Gastroesophageal sphincter (tissue), 4 donors: ENCODE results near the gene GRHL1. TPM values are rescaled to one million over a fixed set of nuclear protein-coding genes. Genes with fewer than 3 reads are reported as not detected.

Experiments used
- ATAC-seq: fragments of 150-250 bp; one replicate; pipeline ENCODE4 v1.9.1; 2016; ENCODE audit warnings: mild to moderate bottlenecking, moderate library complexity
- H3K27ac ChIP-seq, 4 donors: fragments of 200-600 bp; sonication (generic) in 3 of 4; 1 replicate in 3 of 4; 2 replicates in 1 of 4; pipeline ENCODE4 v1.5.1; 2016 to 2019
- H3K27me3 ChIP-seq: fragments of 200-600 bp; sonication (generic); one replicate; pipeline ENCODE4 v1.5.1; 2019
- H3K36me3 ChIP-seq, 2 donors: fragments of 200-600 bp; sonication (generic); one replicate each; pipeline ENCODE4 v1.5.1; 2019; ENCODE audit warnings: control low read depth in 1 of 2
- H3K4me1 ChIP-seq, 3 donors: fragments of 200-600 bp; sonication (generic); 1 replicate in 2 of 3; 2 replicates in 1 of 3; pipeline ENCODE4 v1.5.1; 2016 to 2019; ENCODE audit warnings: control low read depth in 2 of 3
- H3K4me3 ChIP-seq, 2 donors: fragments of 200-600 bp; sonication (generic); one replicate each; pipeline ENCODE4 v1.5.1; 2019; ENCODE audit warnings: mild to moderate bottlenecking in 1 of 2, moderate library complexity in 1 of 2
- H3K9me3 ChIP-seq, 3 donors: fragments of 200-600 bp; sonication (generic); one replicate each; pipeline ENCODE4 v1.5.1; 2017 to 2019; ENCODE audit warnings: control low read depth in 2 of 3
- CTCF ChIP-seq, 4 experiments: fragments of 200-600 bp in 2 of 4; fragments of 450-650 bp in 2 of 4; sonication (generic) in 1 of 4; IDR thresholded peaks; one replicate each; pipeline ENCODE4 v1.5.1; 2017 to 2019; ENCODE audit warnings: antibody characterized with exemption in 4 of 4, mild to moderate bottlenecking in 2 of 4, moderate library complexity in 2 of 4
- EP300 ChIP-seq: sonication (generic); formaldehyde crosslinking; IDR thresholded peaks from one replicate; pipeline ENCODE4 v1.6.1; 2017; ENCODE audit warnings: antibody characterized with exemption, mild to moderate bottlenecking
- POLR2A ChIP-seq, 2 donors: fragments of 450-650 bp; IDR thresholded peaks; one replicate each; pipeline ENCODE4 v1.6.1; 2017; ENCODE audit warnings: antibody characterized with exemption in 2 of 2, mild to moderate bottlenecking in 2 of 2, moderate library complexity in 1 of 2
- POLR2AphosphoS5 ChIP-seq: sonication (generic); formaldehyde crosslinking; IDR thresholded peaks from one replicate; pipeline ENCODE4 v1.6.1; 2017; ENCODE audit warnings: antibody characterized with exemption
- WGBS, 2 donors: methylation state at CpG; one replicate each; pipeline ENCODE4 v1.1.5; 2018; ENCODE audit warnings: low coverage in 1 of 2; 5-methylcytosine and 5-hydroxymethylcytosine counted together
- total RNA-seq, 4 donors: library from RNA; depleted of rRNA; stranded (reverse); fragments of >200 nt; gene quantifications; one replicate each; pipeline ENCODE4 v1.1.0, GENCODE V29; 2016

GRHL1 gene
- total RNA-seq, 4 donors from 2014 or later = 1.3 to 6.1 (median 2.3) TPM

GRCh38 chr2:9982891-9983290, 31.4 kb downstream of the GRHL1 start:
- Histone ChIP-seq H3K27me3 (no peaks in the 10 kb centered on the region), H3K27ac (peak overlapping the region in 2 of 4 donors; percentile 1 to 30), H3K36me3 (no peaks in the 10 kb centered on the region), H3K4me3 (no peak overlapping the region), H3K4me1 (peaks cover 0 to 35% (median 10%) of the 10 kb centered on the region in 3 donors), H3K9me3 (no peaks in the 10 kb centered on the region)
- no peak for ATAC-seq
- WGBS, 2 donors = 90 to 93% methylated on average over 7 to 10 of the region's 10 CpGs
- TF ChIP-seq POLR2A (IDR thresholded peaks at IDR 0.05) (no peak), POLR2AphosphoS5 (no peak), CTCF (IDR thresholded peaks at IDR 0.05) (no peak), EP300 (no peak)

GRCh38 chr2:9983401-9984216, 32.1 kb downstream of the GRHL1 start:
- Histone ChIP-seq H3K36me3 (no peaks in the 10 kb centered on the region), H3K27me3 (no peaks in the 10 kb centered on the region), H3K4me1 (peaks cover 0 to 35% (median 10%) of the 10 kb centered on the region in 3 donors), H3K4me3 (no peak overlapping the region), H3K9me3 (no peaks in the 10 kb centered on the region), H3K27ac (peak overlapping the region in 3 of 4 donors; percentile 47 to 79 (median 70))
- 49 to 72% methylated on average over 10 to 14 of the region's 15 CpGs for WGBS, 2 donors
- ATAC-seq = no peak
- TF ChIP-seq POLR2AphosphoS5 (no peak), POLR2A (IDR thresholded peaks at IDR 0.05) (no peak), CTCF (IDR thresholded peaks at IDR 0.05) (no peak), EP300 (no peak)

- TF ChIP-seq POLR2A (IDR thresholded peaks at IDR 0.05) (no peak), POLR2AphosphoS5 (peak; percentile 68), CTCF (IDR thresholded peaks at IDR 0.05) (peak; percentile 87 to 91 (median 88)), EP300 (no peak)
- peak; percentile 73 for ATAC-seq
- WGBS, 2 donors = 2 to 8% methylated on average over 6 to 7 of the region's 7 CpGs
Measured at GRCh38 chr2:9984217-9984739, 32.8 kb downstream of the GRHL1 start.

GRCh38 chr2:9984871-9985480, 33.5 kb downstream of the GRHL1 start:
- H3K4me3 ChIP-seq = no peak overlapping the region
- H3K36me3 ChIP-seq = no peaks in the 10 kb centered on the region
- no peaks in the 10 kb centered on the region for H3K9me3 ChIP-seq
- ATAC-seq = peak; percentile 44
- peaks cover 0 to 35% (median 10%) of the 10 kb centered on the region in 3 donors for H3K4me1 ChIP-seq
- TF ChIP-seq POLR2AphosphoS5 (peak; percentile 42), POLR2A (IDR thresholded peaks at IDR 0.05) (no peak)
- peak overlapping the region in 3 of 4 donors; percentile 47 to 79 (median 70) for H3K27ac ChIP-seq
- no peaks in the 10 kb centered on the region for H3K27me3 ChIP-seq
- WGBS, 2 donors = 33 to 54% methylated on average over 4 to 6 of the region's 6 CpGs

More at GRCh38 chr2:9984217-9984739, 32.8 kb downstream of the GRHL1 start:
- no peaks in the 10 kb centered on the region for H3K27me3 ChIP-seq
- H3K27ac ChIP-seq = peak overlapping the region in 3 of 4 donors; percentile 47 to 79 (median 70)
- H3K9me3 ChIP-seq = no peaks in the 10 kb centered on the region
- H3K4me1 ChIP-seq = peaks cover 0 to 35% (median 10%) of the 10 kb centered on the region in 3 donors
- H3K36me3 ChIP-seq = no peaks in the 10 kb centered on the region
- no peak overlapping the region for H3K4me3 ChIP-seq

- Histone ChIP-seq H3K27ac (peak overlapping the region in 3 of 4 donors; percentile 47 to 79 (median 70)), H3K4me1 (peaks cover 0 to 35% (median 10%) of the 10 kb centered on the region in 3 donors), H3K4me3 (no peak overlapping the region), H3K36me3 (no peaks in the 10 kb centered on the region), H3K9me3 (no peaks in the 10 kb centered on the region), H3K27me3 (no peaks in the 10 kb centered on the region)
- ATAC-seq = no peak
- no peak for TF ChIP-seq EP300
- no peak for TF ChIP-seq CTCF (IDR thresholded peaks at IDR 0.05)
- TF ChIP-seq POLR2A (IDR thresholded peaks at IDR 0.05) = no peak
- TF ChIP-seq POLR2AphosphoS5 = no peak
- 78 to 96% methylated on average over 5 of the region's 5 CpGs for WGBS, 2 donors
Measured at GRCh38 chr2:9985531-9986328, 34.2 kb downstream of the GRHL1 start.
